ENCODE measurements around the gene UNC45A. TPM values are rescaled to one million over a fixed set of nuclear protein-coding genes. Genes with fewer than 3 reads are reported as not detected.

UNC45A gene
- total and polyA plus RNA-seq, 2 of the 8 experiments (the other 6 are each of a cell fraction or from before 2014, with no cell fraction given), result 74.1 to 84.2 TPM

DNA sequence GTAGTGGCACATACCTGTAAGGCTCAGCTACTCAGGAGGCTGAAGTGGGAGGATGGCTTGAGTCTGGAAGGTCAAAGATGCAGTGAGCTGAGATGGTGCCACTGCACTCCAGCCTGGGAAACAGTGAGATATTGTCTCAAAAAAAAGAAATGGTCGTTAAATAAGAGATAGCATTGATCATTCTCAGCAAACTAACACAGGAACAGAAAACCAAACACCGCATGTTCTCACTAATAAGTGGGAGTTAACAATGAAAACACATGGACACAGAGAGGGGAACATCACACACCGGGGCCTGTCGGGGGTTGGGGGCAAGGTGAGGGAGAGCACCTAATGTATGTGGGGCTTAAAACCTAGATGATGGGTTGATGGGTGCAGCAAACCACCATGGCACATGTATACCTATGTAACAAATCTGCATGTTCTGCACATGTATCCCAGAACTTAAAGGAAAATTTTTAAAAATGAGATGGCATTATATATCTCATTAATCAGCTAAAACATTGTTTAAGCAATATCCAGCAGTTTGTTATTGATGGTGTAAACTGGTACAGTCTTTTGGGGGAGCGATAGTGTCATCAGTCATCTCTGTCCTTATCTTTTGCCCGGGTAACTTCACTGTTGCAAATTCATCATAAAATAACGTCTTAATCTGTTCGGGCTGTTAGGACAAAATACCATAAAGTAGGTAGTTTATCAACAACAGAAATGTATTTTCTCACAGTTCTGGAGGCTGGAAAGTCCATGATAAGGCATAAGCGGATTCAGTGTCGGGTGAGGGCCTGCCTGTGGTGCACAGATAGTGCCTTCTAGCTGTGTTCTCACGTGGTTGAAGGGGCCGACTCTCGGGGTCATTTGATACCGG lies 33.7 kb upstream of the UNC45A start (continued):
- TF ChIP-seq CHD7 (IDR thresholded peaks at IDR 0.05; ENCODE audit: insufficient replicate concordance, low read length) (no peak), ZNF274 (IDR thresholded peaks at IDR 0.05; ENCODE audit: borderline replicate concordance, extremely low read depth, low read length) (no peak), MAFK (IDR thresholded peaks at IDR 0.05; ENCODE audit: low read depth, low read length) (no peak), CHD2 (IDR thresholded peaks at IDR 0.05; ENCODE audit: low read length) (no peak), POLR2A (IDR thresholded peaks at IDR 0.05; ENCODE audit: control extremely low read depth in 1 of 2, low read depth in 2 of 2, low read length in 2 of 2) (no peak), RNF2 (IDR thresholded peaks at IDR 0.05; ENCODE audit: borderline replicate concordance, low read depth, low read length, missing control alignments, poor library complexity, severe bottlenecking) (no peak), BRCA1 (IDR thresholded peaks at IDR 0.05; ENCODE audit: low read depth, low read length) (no peak), SRF (IDR thresholded peaks at IDR 0.05; ENCODE audit: low read depth, low read length) (no peak)
